CD4-positive, alpha-beta T cell treated with Interleukin-17A for 1 hour (primary cell): ENCODE measurements around the gene MARCHF11.

Experiments
- DNase-seq: peaks from one replicate; pipeline ENCODE4 v3.0.0-alpha.2; 2020

Gene MARCHF11

GRCh38 chr5:16128944-16129343 lies 50.6 kb downstream of the MARCHF11 start:
- no peak for DNase-seq

DNA sequence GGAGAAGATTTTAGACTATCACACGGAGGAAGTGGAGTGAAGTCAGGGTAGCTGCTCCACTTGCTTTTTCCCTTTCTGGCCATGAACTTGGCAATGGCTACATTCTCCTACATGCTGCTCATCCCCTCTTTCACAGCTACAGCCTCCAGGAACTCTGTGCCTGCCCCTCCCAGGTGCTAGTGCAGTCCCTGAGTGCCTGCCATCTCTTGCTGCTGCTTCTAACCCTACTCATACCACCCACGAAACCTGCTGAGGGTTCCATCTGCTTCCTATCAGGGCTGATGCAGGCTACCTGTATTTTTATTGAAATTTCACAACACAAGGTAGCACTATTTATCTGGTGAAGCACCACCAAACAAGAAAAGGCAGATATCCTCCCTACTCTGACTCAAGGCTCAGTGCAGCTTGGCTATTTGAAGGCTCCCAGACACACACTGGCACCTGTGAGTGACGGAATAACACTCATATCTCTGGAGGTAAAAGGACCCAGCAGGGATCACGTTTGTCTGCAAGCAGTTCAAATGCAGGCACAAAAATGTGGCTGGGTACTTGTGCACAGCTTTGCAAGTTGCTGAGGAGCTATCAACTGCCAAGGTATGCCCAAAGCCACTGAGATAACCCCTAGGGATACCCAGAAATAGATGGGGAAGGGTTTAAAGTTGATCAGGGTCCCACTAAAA lies 51.6 kb downstream of the MARCHF11 start:
- no peak for DNase-seq

GRCh38 chr5:16120579-16120978 lies 59.0 kb downstream of the MARCHF11 start:
- no peak for DNase-seq

DNA sequence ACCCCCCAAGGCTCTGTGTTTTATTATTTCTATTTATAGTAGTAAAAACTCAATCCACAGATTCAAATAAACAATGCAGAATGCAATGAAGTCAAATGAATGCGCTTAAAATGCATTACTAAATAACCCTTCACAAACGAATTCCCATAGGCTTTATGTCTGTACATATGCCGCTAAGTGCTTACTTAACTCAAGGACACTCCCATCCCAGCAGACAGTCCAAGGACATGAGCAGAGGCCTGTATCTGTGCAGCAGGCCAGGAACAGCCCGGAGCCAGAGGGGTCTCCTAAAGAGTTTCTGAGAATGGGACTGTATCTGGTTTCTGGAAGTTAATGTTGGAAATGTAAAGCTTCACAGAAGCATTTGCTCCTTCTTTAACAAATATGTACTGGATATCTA lies 59.8 kb downstream of the MARCHF11 start:
- DNase-seq = no peak

GRCh38 chr5:16115140-16115539 lies 64.5 kb downstream of the MARCHF11 start:
- no peak for DNase-seq

DNA sequence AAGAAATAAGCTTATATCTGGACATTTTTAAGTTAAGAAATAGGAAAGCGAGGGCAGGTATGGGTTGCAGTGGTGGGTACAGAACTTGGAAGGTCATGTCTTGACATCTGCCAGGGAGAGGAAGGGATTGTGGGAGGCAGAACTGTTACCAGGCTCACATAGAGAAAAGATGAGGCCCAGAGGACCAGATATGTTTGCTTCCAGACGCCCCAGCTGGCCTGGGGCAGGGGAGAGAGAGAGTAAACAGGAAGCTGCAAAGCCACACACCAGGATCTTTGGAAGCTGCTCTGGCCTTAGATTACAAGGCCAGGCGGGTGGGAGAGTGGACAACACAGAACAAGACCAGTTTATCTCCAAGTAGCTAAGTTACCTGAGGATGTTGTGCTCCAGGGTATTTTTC lies 71.2 kb downstream of the MARCHF11 start:
- DNase-seq = no peak

DNA sequence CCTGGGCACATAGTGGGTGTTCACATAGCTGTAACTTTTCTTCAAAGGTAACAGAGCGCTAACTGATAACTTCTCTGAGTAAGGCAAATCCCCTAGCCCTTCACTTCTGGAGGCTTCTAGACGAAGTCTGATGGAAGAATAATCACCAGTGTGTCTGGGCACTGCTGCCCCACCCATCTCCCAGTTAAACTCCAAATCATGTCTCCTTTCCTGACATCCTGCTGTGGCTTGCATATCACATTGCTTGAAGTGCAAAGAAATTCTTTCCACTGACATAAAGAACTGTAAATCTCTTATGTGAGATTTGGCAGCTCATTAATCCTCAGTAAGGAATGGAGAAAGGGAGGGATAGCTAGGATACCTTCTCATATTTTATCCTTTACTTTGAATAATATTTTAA lies 74.6 kb downstream of the MARCHF11 start:
- no peak for DNase-seq

DNA sequence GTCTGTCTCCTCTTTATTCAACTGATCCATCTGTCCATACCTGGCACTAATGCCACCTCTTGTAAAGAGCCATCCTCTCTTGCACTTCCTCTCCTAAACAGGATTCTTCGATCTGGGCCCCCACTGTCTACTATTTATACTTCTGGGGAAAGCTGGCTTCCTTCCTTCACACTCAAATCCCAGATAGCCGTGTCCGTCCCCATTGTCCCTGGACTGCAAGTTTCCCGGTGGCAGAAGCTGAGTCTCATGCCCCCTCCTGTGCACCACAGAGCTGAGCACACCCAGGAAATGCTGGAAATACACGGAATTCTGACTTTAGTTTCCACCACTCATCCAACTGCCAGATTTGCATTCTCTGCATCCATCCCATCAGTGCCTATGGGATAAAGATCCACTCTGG lies 84.0 kb downstream of the MARCHF11 start:
- DNase-seq = no peak

DNA sequence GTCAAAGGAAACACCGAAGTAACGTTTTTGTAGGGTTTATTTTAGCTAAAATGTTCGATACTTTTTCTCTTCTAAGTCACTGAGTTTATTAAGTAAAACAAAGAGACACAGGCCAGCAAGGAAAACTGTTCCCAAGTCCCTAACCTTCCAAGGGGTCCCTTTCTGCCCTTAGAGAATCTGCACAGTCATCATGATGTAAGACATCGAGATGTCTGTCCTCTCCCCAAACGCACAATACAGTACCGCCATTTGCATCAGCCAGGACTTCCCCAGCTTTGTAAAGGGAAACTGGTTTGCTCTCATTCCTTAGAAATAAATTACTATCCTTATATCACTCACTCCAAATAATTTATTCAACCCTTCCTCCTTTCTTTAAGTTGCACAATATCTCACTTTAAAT lies 89.3 kb downstream of the MARCHF11 start:
- no peak for DNase-seq

GRCh38 chr5:16082982-16083381 lies 96.6 kb downstream of the MARCHF11 start:
- DNase-seq = no peak

GRCh38 chr5:16082053-16082452 lies 97.5 kb downstream of the MARCHF11 start:
- no peak for DNase-seq

GRCh38 chr5:16081376-16081955 lies 98.1 kb downstream of the MARCHF11 start:
- no peak for DNase-seq

- DNase-seq = no peak
These were observed 102.9 kb downstream of the MARCHF11 start for GRCh38 chr5:16076657-16077056.

- DNase-seq = no peak
These were observed 105.2 kb downstream of the MARCHF11 start for GRCh38 chr5:16074358-16074757.

- DNase-seq = no peak
These were observed 107.0 kb downstream of the MARCHF11 start for GRCh38 chr5:16072616-16073015.

DNA sequence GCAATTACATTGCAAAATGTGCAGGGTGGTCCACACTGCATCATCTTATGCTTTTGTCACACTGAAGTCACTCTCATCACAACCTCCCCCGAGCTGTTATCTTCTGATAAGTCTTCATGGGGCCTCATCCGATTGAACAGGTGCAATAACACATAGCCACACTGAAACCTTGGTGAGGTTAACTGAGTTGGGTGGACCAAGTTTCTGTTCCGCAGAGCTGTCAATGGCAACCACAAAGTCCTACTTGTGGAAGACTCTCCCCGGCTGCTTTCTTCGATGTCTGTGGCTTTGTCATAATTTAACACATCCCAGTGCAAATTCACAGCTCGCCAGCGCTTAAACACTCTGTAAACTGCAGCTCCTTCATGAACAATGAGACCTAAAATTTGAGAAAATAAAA lies 112.2 kb downstream of the MARCHF11 start:
- no peak for DNase-seq

DNA sequence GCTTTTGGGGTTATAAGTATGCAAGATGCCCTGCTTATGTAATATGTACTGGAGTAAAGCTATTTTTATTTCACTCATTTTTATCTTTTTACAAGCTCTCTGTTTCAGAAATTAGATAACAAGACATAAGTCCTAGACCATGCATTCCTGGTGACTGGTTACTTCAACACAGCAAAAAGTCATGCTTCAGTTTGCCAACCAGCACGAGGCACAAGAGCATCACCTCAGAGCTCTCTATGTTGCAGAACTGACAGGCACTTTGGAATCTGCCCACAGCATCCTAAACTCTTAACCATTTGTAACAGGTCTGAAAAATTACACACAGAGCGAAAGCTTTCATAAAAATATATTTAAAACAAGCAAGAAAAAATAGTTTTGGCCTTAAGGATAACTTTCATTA lies 112.8 kb downstream of the MARCHF11 start:
- no peak for DNase-seq

GRCh38 chr5:16066320-16066719 lies 113.3 kb downstream of the MARCHF11 start:
- no peak for DNase-seq

GRCh38 chr5:16065831-16066230 lies 113.8 kb downstream of the MARCHF11 start:
- DNase-seq = no peak

GRCh38 chr5:16064135-16064893 lies 115.3 kb downstream of the MARCHF11 start:
- DNase-seq = no peak

DNA sequence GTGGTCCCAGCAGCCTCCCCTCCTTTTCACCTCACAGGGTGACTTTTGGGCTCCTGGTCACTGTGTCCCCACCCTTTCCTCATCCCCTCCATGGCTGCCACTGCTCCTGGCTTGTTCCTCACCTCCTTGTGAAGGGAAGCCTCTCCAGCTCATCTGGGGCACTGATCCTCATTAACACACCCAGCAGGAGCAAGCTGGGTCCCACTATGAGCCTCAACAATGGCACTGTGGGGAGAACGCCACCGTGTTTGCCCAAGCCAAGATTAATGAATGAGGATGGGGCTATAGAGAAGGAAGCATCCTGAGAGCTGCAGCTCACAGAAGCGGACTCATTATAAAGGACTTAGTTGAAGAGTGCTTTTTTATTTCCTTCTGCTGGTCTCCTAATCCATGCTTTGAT lies 118.4 kb downstream of the MARCHF11 start:
- no peak for DNase-seq

DNA sequence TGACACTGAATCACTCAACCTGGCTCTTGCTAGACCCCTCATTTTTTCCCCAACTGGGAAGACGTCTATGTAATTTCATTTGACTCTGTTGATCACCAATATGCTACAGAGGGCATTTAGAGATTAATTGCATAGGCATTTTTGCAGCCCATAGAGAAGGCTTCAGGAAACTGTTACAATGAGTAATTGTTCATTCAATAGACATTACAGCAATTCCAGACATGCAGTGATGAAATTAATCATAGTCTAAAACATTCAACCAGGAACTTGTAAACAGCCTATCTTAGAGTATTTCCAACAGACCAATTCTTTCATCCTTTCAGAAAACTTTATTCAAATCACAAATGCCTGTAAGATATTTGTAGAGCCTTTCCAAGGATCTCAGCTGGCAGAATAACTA lies 122.3 kb downstream of the MARCHF11 start:
- no peak for DNase-seq

GRCh38 chr5:16051246-16051755 lies 128.3 kb downstream of the MARCHF11 start:
- no peak for DNase-seq

- DNase-seq = no peak
These were observed 129.2 kb downstream of the MARCHF11 start for GRCh38 chr5:16050414-16050813.
